Mononuclear cell (primary cell): Measurements from ENCODE around the gene TGFBI. TPM values are rescaled to one million over a fixed set of nuclear protein-coding genes. Genes with fewer than 3 reads are reported as not detected.

ENCODE experiments used
- H3K27me3 ChIP-seq: 2 replicates; pipeline ENCODE4 v1.6.0; 2011; ENCODE audit warnings: low read length, control low read depth; ENCODE audit not compliant: insufficient read depth
- H3K4me1 ChIP-seq: 2 replicates; pipeline ENCODE4 v1.5.1; 2011; ENCODE audit warnings: mild to moderate bottlenecking, low read length, control low read depth; ENCODE audit not compliant: insufficient read depth
- H3K4me3 ChIP-seq: 2 replicates; pipeline ENCODE4 v1.5.1; 2011; ENCODE audit warnings: mild to moderate bottlenecking, low read length, moderate library complexity
- H3K9me3 ChIP-seq: 2 replicates; pipeline ENCODE4 v1.5.1; 2011; ENCODE audit warnings: low read depth, mild to moderate bottlenecking, control low read depth, low read length
- total RNA-seq: library from RNA; depleted of rRNA; stranded (reverse); fragments of >200 nt; gene quantifications from one replicate; pipeline ENCODE4 v1.2.3, GENCODE V29; 2012

Gene TGFBI
- total RNA-seq, 1 donor, result 159 TPM

- Histone ChIP-seq H3K9me3 (no peaks in the 10 kb centered on the region), H3K4me3 (no peak overlapping the region), H3K4me1 (no peaks in the 10 kb centered on the region), H3K27me3 (no peaks in the 10 kb centered on the region)
Measured at GRCh38 chr5:136056771-136057335, 28.1 kb downstream of the TGFBI start.

GRCh38 chr5:136057401-136058038 lies 28.7 kb downstream of the TGFBI start:
- no peaks in the 10 kb centered on the region for H3K4me1 ChIP-seq

GRCh38 chr5:136058039-136058971 lies 29.5 kb downstream of the TGFBI start:
- H3K4me3 ChIP-seq, result no peak overlapping the region
- H3K4me1 ChIP-seq, result no peaks in the 10 kb centered on the region
- no peaks in the 10 kb centered on the region for H3K9me3 ChIP-seq
- no peaks in the 10 kb centered on the region for H3K27me3 ChIP-seq

More at GRCh38 chr5:136057401-136058038, 28.7 kb downstream of the TGFBI start:
- Histone ChIP-seq H3K27me3 (no peaks in the 10 kb centered on the region), H3K4me3 (no peak overlapping the region), H3K9me3 (no peaks in the 10 kb centered on the region)

- H3K27me3 ChIP-seq, result no peaks in the 10 kb centered on the region
- no peak overlapping the region for H3K4me3 ChIP-seq
- no peaks in the 10 kb centered on the region for H3K4me1 ChIP-seq
- H3K9me3 ChIP-seq, result no peaks in the 10 kb centered on the region
Measured at GRCh38 chr5:136058972-136059354, 30.2 kb downstream of the TGFBI start.

- no peaks in the 10 kb centered on the region for H3K9me3 ChIP-seq
- no peaks in the 10 kb centered on the region for H3K4me1 ChIP-seq
- no peak overlapping the region for H3K4me3 ChIP-seq
- H3K27me3 ChIP-seq, result no peaks in the 10 kb centered on the region
Measured at GRCh38 chr5:136060963-136061362, 32.2 kb downstream of the TGFBI start.

GRCh38 chr5:136061630-136062365 lies 33.0 kb downstream of the TGFBI start:
- H3K4me3 ChIP-seq, result no peak overlapping the region
- no peaks in the 10 kb centered on the region for H3K27me3 ChIP-seq
- H3K9me3 ChIP-seq, result no peaks in the 10 kb centered on the region
- no peaks in the 10 kb centered on the region for H3K4me1 ChIP-seq

GRCh38 chr5:136062366-136063274 lies 33.8 kb downstream of the TGFBI start:
- Histone ChIP-seq H3K4me1 (no peaks in the 10 kb centered on the region), H3K4me3 (no peak overlapping the region), H3K9me3 (no peaks in the 10 kb centered on the region), H3K27me3 (no peaks in the 10 kb centered on the region)

- Histone ChIP-seq H3K4me1 (no peaks in the 10 kb centered on the region), H3K27me3 (no peaks in the 10 kb centered on the region), H3K9me3 (no peaks in the 10 kb centered on the region), H3K4me3 (no peak overlapping the region)
Measured at GRCh38 chr5:136063778-136064465, 35.1 kb downstream of the TGFBI start.

- H3K4me3 ChIP-seq, result no peak overlapping the region
- no peaks in the 10 kb centered on the region for H3K4me1 ChIP-seq
- H3K27me3 ChIP-seq, result no peaks in the 10 kb centered on the region
- H3K9me3 ChIP-seq, result no peaks in the 10 kb centered on the region
Measured at GRCh38 chr5:136064510-136064909, 35.7 kb downstream of the TGFBI start.

GRCh38 chr5:136065588-136065987 lies 36.8 kb downstream of the TGFBI start:
- Histone ChIP-seq H3K9me3 (no peaks in the 10 kb centered on the region), H3K4me3 (no peak overlapping the region), H3K27me3 (no peaks in the 10 kb centered on the region), H3K4me1 (no peaks in the 10 kb centered on the region)

- Histone ChIP-seq H3K9me3 (no peaks in the 10 kb centered on the region), H3K27me3 (no peaks in the 10 kb centered on the region), H3K4me1 (no peaks in the 10 kb centered on the region), H3K4me3 (no peak overlapping the region)
Measured at GRCh38 chr5:136066661-136067271, 38.0 kb downstream of the TGFBI start.

GRCh38 chr5:136067422-136067821 lies 38.6 kb downstream of the TGFBI start:
- H3K27me3 ChIP-seq, result no peaks in the 10 kb centered on the region
- no peak overlapping the region for H3K4me3 ChIP-seq
- no peaks in the 10 kb centered on the region for H3K9me3 ChIP-seq
- no peaks in the 10 kb centered on the region for H3K4me1 ChIP-seq

- H3K9me3 ChIP-seq, result no peaks in the 10 kb centered on the region
- H3K27me3 ChIP-seq, result no peaks in the 10 kb centered on the region
- no peaks in the 10 kb centered on the region for H3K4me1 ChIP-seq
- no peak overlapping the region for H3K4me3 ChIP-seq
Measured at GRCh38 chr5:136070486-136071285, 41.9 kb downstream of the TGFBI start.
